ENCODE results near the gene PBLD. TPM values are rescaled to one million over a fixed set of nuclear protein-coding genes. Genes with fewer than 3 reads are reported as not detected.
A peak's percentile ranks its signal among the peaks of the same experiment; 100 is the strongest.
"Not testable (repeated sequence)": the region's sequence is repeated elsewhere in the genome, so short reads cannot be mapped to it uniquely, and the experiment has no call there.

The PBLD gene
- total RNA-seq, 2 donors from 2014 or later = 1.9 to 2.7 TPM

GRCh38 chr10:68340358-68341080 is 7.8 kb upstream of the PBLD start:
- no peaks in the 10 kb centered on the region for H3K27me3 Mint-ChIP-seq (ENCODE audit: low read depth)
- H3K9me3 Mint-ChIP-seq = no peaks in the 10 kb centered on the region
- H3K4me1 Mint-ChIP-seq (ENCODE audit: low read depth) = peaks cover 64% of the 10 kb centered on the region
- ATAC-seq (replicated peaks in 1 of 2) (no peak), DNase-seq (no peak)
- peaks cover 20 to 68% of the 10 kb centered on the region in 2 donors for H3K36me3 Mint-ChIP-seq (ENCODE audit: insufficient read depth in 2 of 2)
- peak overlapping the region; percentile 74 for H3K27ac Mint-ChIP-seq
- H3K4me3 Mint-ChIP-seq = no peak overlapping the region

DNA sequence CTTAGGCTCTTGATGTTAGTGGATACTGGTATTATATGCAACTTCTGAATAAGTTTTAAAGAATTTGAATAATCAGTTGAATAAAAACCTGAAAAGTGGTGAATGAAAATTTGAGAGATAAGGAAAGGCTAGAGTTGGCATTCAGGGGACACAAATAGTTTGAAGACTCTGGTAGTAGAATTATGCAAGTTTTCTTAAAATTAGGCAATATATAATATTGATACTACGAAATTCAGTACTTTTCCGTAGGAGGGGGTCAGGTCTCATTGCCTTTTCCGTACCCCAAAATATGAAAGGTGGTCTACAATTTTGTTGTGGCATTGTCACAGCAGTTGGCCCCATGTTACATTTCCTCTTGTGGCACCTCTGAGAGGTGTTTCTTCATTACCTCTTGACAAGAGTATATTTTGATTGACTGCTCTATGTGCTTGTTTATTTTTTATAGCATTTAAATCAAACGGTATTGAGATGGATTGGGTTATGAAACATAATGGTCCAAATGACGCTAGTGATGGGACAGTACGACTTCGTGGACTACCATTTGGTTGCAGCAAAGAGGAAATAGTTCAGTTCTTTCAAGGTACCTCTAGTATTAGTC is 4.1 kb upstream of the PBLD start:
- no peaks in the 10 kb centered on the region for H3K9me3 Mint-ChIP-seq
- peaks cover 68% of the 10 kb centered on the region for H3K4me1 Mint-ChIP-seq (ENCODE audit: low read depth)
- ATAC-seq (replicated peaks in 1 of 2) (no peak), DNase-seq (no peak)
- no peaks in the 10 kb centered on the region for H3K27me3 Mint-ChIP-seq (ENCODE audit: low read depth)
- peaks cover 33 to 74% of the 10 kb centered on the region in 2 donors for H3K36me3 Mint-ChIP-seq (ENCODE audit: insufficient read depth in 2 of 2)
- peak overlapping the region; percentile 97 for H3K27ac Mint-ChIP-seq
- peak overlapping the region; percentile 74 to 97 for H3K4me3 Mint-ChIP-seq

GRCh38 chr10:68334672-68335467 is 2.1 kb upstream of the PBLD start:
- DNase-seq (no peak), ATAC-seq (replicated peaks in 1 of 2) (no peak)
- H3K4me1 Mint-ChIP-seq (ENCODE audit: low read depth) = peaks cover 74% of the 10 kb centered on the region
- H3K4me3 Mint-ChIP-seq = peak overlapping the region; percentile 97 to 99
- H3K9me3 Mint-ChIP-seq = no peaks in the 10 kb centered on the region
- H3K27me3 Mint-ChIP-seq (ENCODE audit: low read depth) = no peaks in the 10 kb centered on the region
- peaks cover 30 to 63% of the 10 kb centered on the region in 2 donors for H3K36me3 Mint-ChIP-seq (ENCODE audit: insufficient read depth in 2 of 2)
- H3K27ac Mint-ChIP-seq = peak overlapping the region; percentile 96

GRCh38 chr10:68333440-68334431 is 1.0 kb upstream of the PBLD start:
- Mint-ChIP-seq H3K4me3 (peak overlapping the region; percentile 97 to 99), H3K9me3 (no peaks in the 10 kb centered on the region), H3K36me3 (ENCODE audit: insufficient read depth in 2 of 2) (peaks cover 25 to 53% of the 10 kb centered on the region in 2 donors), H3K27me3 (ENCODE audit: low read depth) (no peaks in the 10 kb centered on the region), H3K4me1 (ENCODE audit: low read depth) (peaks cover 69% of the 10 kb centered on the region), H3K27ac (peak overlapping the region; percentile 96)
- ATAC-seq (replicated peaks in 1 of 2) (no peak), DNase-seq (no peak)

GRCh38 chr10:68333058-68333395 is 299 bp upstream of the PBLD start:
- DNase-seq = no peak
- Mint-ChIP-seq H3K27me3 (ENCODE audit: low read depth) (no peaks in the 10 kb centered on the region), H3K36me3 (ENCODE audit: insufficient read depth in 2 of 2) (peaks cover 22 to 47% of the 10 kb centered on the region in 2 donors), H3K27ac (peak overlapping the region; percentile 96), H3K9me3 (no peaks in the 10 kb centered on the region), H3K4me1 (ENCODE audit: low read depth) (peaks cover 69% of the 10 kb centered on the region), H3K4me3 (peak overlapping the region; percentile 97 to 99)
- ATAC-seq (replicated peaks in 1 of 2) = no peak

DNA sequence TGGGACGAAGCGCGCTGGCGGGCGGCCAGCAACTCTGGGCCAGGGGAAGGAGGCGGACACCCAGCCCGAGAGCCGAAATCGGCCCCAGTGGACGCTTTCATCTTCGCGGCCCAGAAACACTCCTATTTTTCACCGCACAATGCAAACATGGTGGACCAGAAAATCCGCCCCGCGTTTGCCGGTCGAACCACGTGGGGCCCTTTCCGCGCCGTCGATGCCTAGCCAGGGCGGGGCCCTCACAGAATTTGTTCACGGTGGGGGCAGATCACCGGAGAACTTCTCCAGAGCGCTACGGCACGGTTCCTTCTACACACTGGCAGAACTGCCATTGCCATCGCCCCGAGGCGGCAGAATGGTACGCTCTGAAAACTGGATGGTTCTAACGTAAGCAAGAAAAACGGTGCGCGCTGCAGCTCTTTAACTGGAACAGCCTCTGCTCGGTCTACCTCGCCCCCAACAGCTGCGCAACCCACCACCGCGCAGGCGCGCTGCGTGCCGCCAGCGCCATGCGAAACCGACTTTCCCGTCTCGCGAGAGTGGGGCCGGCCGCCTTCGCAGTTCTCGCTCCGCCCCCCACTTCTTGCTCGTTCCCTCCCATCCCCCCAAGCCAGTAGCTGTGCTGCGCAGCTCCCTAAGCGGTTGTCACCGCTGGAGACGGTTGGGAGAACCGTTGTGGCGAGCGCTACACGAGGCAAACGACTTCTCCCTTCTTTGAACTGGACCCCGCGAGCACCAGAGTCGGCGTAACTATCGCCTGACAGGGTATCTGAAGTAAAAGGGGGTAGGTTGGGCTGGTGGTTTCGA is 1.1 kb downstream of the PBLD start, which contains the start of gene HNRNPH3:
HNRNPH3 (plus strand) TSS at position 610 of the 804 bp plus-strand sequence. CDS start 5,158 bp downstream, outside the sequence.
- ATAC-seq (replicated peaks in 1 of 2) = peak; percentile 88
- Mint-ChIP-seq H3K27me3 (ENCODE audit: low read depth) (no peaks in the 10 kb centered on the region), H3K27ac (peak within 1 kb of the TSS; percentile 96), H3K4me3 (peak within 1 kb of the TSS; percentile 97 to 99), H3K36me3 (ENCODE audit: insufficient read depth in 2 of 2) (peaks cover 20 to 38% of the 10 kb centered on the region in 2 donors), H3K9me3 (no peaks in the 10 kb centered on the region), H3K4me1 (ENCODE audit: low read depth) (peaks cover 56% of the 10 kb centered on the region)
- DNase-seq = peak; percentile 99

- no peak for ATAC-seq (replicated peaks in 1 of 2)
- Mint-ChIP-seq H3K27me3 (ENCODE audit: low read depth) (no peaks in the 10 kb centered on the region), H3K36me3 (ENCODE audit: insufficient read depth in 2 of 2) (peaks cover 16 to 33% of the 10 kb centered on the region in 2 donors), H3K9me3 (no peaks in the 10 kb centered on the region), H3K4me1 (ENCODE audit: low read depth) (peaks cover 49% of the 10 kb centered on the region), H3K4me3 (peak overlapping the region; percentile 97 to 99), H3K27ac (peak overlapping the region; percentile 96)
- DNase-seq = peak; percentile 22 to 27
These were observed 1.8 kb downstream of the PBLD start for GRCh38 chr10:68330852-68331454.

DNA sequence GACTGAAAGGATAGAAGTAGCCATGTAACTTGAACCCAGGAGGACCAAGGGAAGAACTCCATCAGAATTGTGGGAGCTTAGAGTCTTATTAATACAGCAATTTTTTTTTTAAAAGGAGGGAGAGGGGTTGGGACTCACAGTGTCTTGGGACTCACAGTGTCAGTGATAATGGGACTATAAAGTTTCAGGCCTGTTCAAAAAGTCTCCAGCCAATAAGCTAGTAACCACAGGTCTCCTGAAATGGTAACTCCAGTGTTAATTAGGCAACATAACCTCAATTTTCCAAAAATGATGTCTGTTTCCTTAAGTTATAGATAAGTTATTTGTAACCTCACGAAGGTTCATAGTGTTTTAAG is 3.2 kb downstream of the PBLD start:
- no peak for ATAC-seq (replicated peaks in 1 of 2)
- H3K27me3 Mint-ChIP-seq (ENCODE audit: low read depth) = no peaks in the 10 kb centered on the region

GRCh38 chr10:68327889-68328786 is 4.6 kb downstream of the PBLD start:
- ATAC-seq (replicated peaks in 1 of 2) (no peak), DNase-seq (no peak)
- Mint-ChIP-seq H3K27ac (peak overlapping the region; percentile 13), H3K27me3 (ENCODE audit: low read depth) (no peaks in the 10 kb centered on the region), H3K36me3 (ENCODE audit: insufficient read depth in 2 of 2) (peaks cover 8 to 13% of the 10 kb centered on the region in 2 donors), H3K9me3 (no peaks in the 10 kb centered on the region), H3K4me3 (peak overlapping the region; percentile 33 to 66), H3K4me1 (ENCODE audit: low read depth) (peaks cover 29% of the 10 kb centered on the region)

More for the DNA sequence above, 3.2 kb downstream of the PBLD start:
- Mint-ChIP-seq H3K27ac (no peak overlapping the region), H3K36me3 (ENCODE audit: insufficient read depth in 2 of 2) (peaks cover 12 to 25% of the 10 kb centered on the region in 2 donors), H3K9me3 (no peaks in the 10 kb centered on the region), H3K4me3 (no peak overlapping the region), H3K4me1 (ENCODE audit: low read depth) (peaks cover 34% of the 10 kb centered on the region)
- DNase-seq = no peak

GRCh38 chr10:68324396-68324795 is 8.3 kb downstream of the PBLD start:
- not testable (repeated sequence) for H3K27me3 Mint-ChIP-seq (ENCODE audit: low read depth); H3K4me3 Mint-ChIP-seq; H3K27ac Mint-ChIP-seq; ATAC-seq (replicated peaks in 1 of 2); DNase-seq; H3K9me3 Mint-ChIP-seq; H3K36me3 Mint-ChIP-seq (ENCODE audit: insufficient read depth in 2 of 2)
- H3K4me1 Mint-ChIP-seq (ENCODE audit: low read depth) = peaks cover 12% of the 10 kb centered on the region
